A549 (cell line): ENCODE results near the gene ADGRF4. TPM values are rescaled to one million over a fixed set of nuclear protein-coding genes. Genes with fewer than 3 reads are reported as not detected.

Experiments used
- ATAC-seq, 2 experiments: fragments of 200-7000 bp in 1 of 2; fragments of >200 bp in 1 of 2; cut with Nextera tagmentation in 1 of 2; cut with Tn5 transposase in 1 of 2; 3 replicates each; pipeline versions ENCODE4 v1.8.0 to v1.9.1; 2018 to 2020; ENCODE audit warnings: mild to moderate bottlenecking in 1 of 2, moderate library complexity in 1 of 2
- CTCF ChIA-PET: fragments of 300-600 bp; sonication (Branson Sonifier 250); formaldehyde crosslinking; extraction: SDS; loops from one replicate; lab custom pipeline; 2021; ENCODE audit warnings: antibody characterized with exemption, inconsistent platforms; lab: Yijun Ruan, JAX
- POLR2A ChIA-PET: fragments of 350-600 bp; formaldehyde crosslinking; extraction: SDS; loops from one replicate; lab custom pipeline; 2021; ENCODE audit warnings: antibody characterized with exemption, inconsistent platforms; lab: Yijun Ruan, JAX
- DNase-seq, 2 experiments: peaks; one replicate each; pipeline versions ENCODE4 v3.0.0 to v3.0.0-alpha.2; 2011 to 2016; ENCODE audit warnings: low read depth in 1 of 2, low spot score in 1 of 2
- FAIRE-seq: peaks from 2 replicates; lab custom pipeline; 2011; peaks lifted over from hg19 to GRCh38; lab: Jason Lieb, UNC
- H3K27ac ChIP-seq, 2 experiments: fragments of >200 bp; sonication (Bioruptor Twin); formaldehyde crosslinking; 3 replicates each; pipeline ENCODE4 v1.5.1; 2016 to 2017
- H3K4me1 ChIP-seq: fragments of >200 bp; sonication (Bioruptor Twin); formaldehyde crosslinking; 3 replicates; pipeline ENCODE4 v1.6.1; 2016
- H3K4me2 ChIP-seq: fragments of >200 bp; sonication (Bioruptor Twin); formaldehyde crosslinking; 3 replicates; pipeline ENCODE4 v1.6.1; 2016
- H3K4me3 ChIP-seq: fragments of >200 bp; sonication (Bioruptor Twin); formaldehyde crosslinking; 3 replicates; pipeline ENCODE4 v1.5.1; 2016
- H3K9me3 ChIP-seq: fragments of >200 bp; sonication (Bioruptor Twin); formaldehyde crosslinking; 3 replicates; pipeline ENCODE4 v1.6.1; 2016
- BHLHE40 ChIP-seq: IDR thresholded peaks from 2 replicates; pipeline ENCODE4 v1.6.1; 2012; ENCODE audit warnings: low read depth, low read length, inconsistent platforms
- CBX2 ChIP-seq: fragments of 200-600 bp; sonication (generic); IDR thresholded peaks from 2 replicates; pipeline ENCODE4 v1.6.1; 2016; ENCODE audit warnings: low read depth, mild to moderate bottlenecking, borderline replicate concordance
- CBX8 ChIP-seq: fragments of 200-600 bp; sonication (generic); IDR thresholded peaks from 2 replicates; pipeline ENCODE4 v1.6.1; 2016
- CTCF ChIP-seq: fragments of >200 bp; sonication (Bioruptor Twin); formaldehyde crosslinking; IDR thresholded peaks from 3 replicates; pipeline ENCODE4 v1.5.1; 2016
- EP300 ChIP-seq, 2 experiments: fragments of >200 bp; sonication (Bioruptor Twin); formaldehyde crosslinking; IDR thresholded peaks; 2 replicates in 1 of 2; 3 replicates in 1 of 2; pipeline ENCODE4 v1.6.1; 2016 to 2017
- FOSB ChIP-seq: fragments of 250-450 bp; sonication (Bioruptor Pico); IDR thresholded peaks from 2 replicates; pipeline ENCODE4 v1.5.0; 2020; ENCODE audit warnings: mild to moderate bottlenecking, moderate library complexity
- GATA3 ChIP-seq: IDR thresholded peaks from 2 replicates; pipeline ENCODE4 v1.6.1; 2012; ENCODE audit warnings: borderline replicate concordance
- HES2 ChIP-seq: fragments of >200 bp; sonication (Bioruptor Twin); formaldehyde crosslinking; IDR thresholded peaks from 2 replicates; pipeline ENCODE4 v1.6.1; 2016
- HOXB5 ChIP-seq: fragments of 250-450 bp; sonication (Bioruptor Pico); IDR thresholded peaks from 2 replicates; pipeline ENCODE4 v1.5.0; 2020; ENCODE audit warnings: mild to moderate bottlenecking, moderate library complexity
- JUNB ChIP-seq: fragments of >200 bp; sonication (Bioruptor Twin); formaldehyde crosslinking; IDR thresholded peaks from 2 replicates; pipeline ENCODE4 v1.6.1; 2016
- MYC ChIP-seq: IDR thresholded peaks from 2 replicates; pipeline ENCODE4 v1.6.1; 2012; ENCODE audit warnings: mild to moderate bottlenecking, inconsistent platforms, low read length, improper control_type of control experiment, borderline replicate concordance
- NPAS2 ChIP-seq: fragments of 250-450 bp; sonication (Bioruptor Pico); IDR thresholded peaks from 2 replicates; pipeline ENCODE4 v1.8.0; 2022; ENCODE audit warnings: mild to moderate bottlenecking, moderate library complexity, borderline replicate concordance
- POLR2A ChIP-seq: IDR thresholded peaks from 2 replicates; pipeline ENCODE4 v1.6.1; 2012; ENCODE audit warnings: mild to moderate bottlenecking, low read length
- RAD21 ChIP-seq, 2 experiments: fragments of >200 bp in 1 of 2; sonication (Bioruptor Twin) in 1 of 2; formaldehyde crosslinking in 1 of 2; IDR thresholded peaks in 1 of 2; conservative IDR thresholded peaks in 1 of 2; 2 replicates in 1 of 2; 3 replicates in 1 of 2; pipeline ENCODE4 v1.6.1; 2012 to 2018; ENCODE audit warnings: inconsistent platforms in 1 of 2
- REST ChIP-seq: fragments of 200-600 bp; sonication (generic); IDR thresholded peaks from 2 replicates; pipeline ENCODE4 v1.6.1; 2016; ENCODE audit warnings: antibody characterized with exemption, mild to moderate bottlenecking, moderate library complexity
- SMC3 ChIP-seq: fragments of >200 bp; sonication (Bioruptor Twin); formaldehyde crosslinking; IDR thresholded peaks from 3 replicates; pipeline ENCODE4 v1.6.1; 2018; ENCODE audit warnings: inconsistent platforms
- ZSCAN20 ChIP-seq: fragments of 250-450 bp; sonication (Bioruptor Pico); IDR thresholded peaks from 2 replicates; pipeline ENCODE4 v1.8.0; 2022; ENCODE audit warnings: mild to moderate bottlenecking, moderate library complexity
- WGBS: methylation state at CpG from one replicate; pipeline ENCODE4 v1.1.6; 2017; ENCODE audit errors: missing lambda C conversion rate; 5-methylcytosine and 5-hydroxymethylcytosine counted together
- polyA plus RNA-seq, 4 experiments: library from polyadenylated mRNA; depleted of rRNA in 3 of 4; stranded (reverse); fragments of >200 nt; fragmentation: RNase III in 1 of 4; extraction: RNeasy Plus Mini Kit Qiagen cat#74134 plus additional on column Dnase treatment in 1 of 4; gene quantifications; 2 replicates in 3 of 4; 3 replicates in 1 of 4; pipeline ENCODE4 v1.2.3, GENCODE V29; 2011 to 2017
- TF ChIP-seq, protein P1 (sequence below): fragments of 450-650 bp; IDR thresholded peaks from 2 replicates; pipeline ENCODE4 v1.6.1; 2014; ENCODE audit warnings: antibody characterized with exemption
- TF ChIP-seq, protein P2 (sequence below): IDR thresholded peaks from 2 replicates; pipeline ENCODE4 v1.6.1; 2012; ENCODE audit warnings: low read depth, borderline replicate concordance

The ADGRF4 gene
- polyA plus RNA-seq, 2 of the 4 experiments (the other 2 are of a cell fraction), result 5.8 to 9.2 TPM

- DNase-seq (no peak), FAIRE-seq (no peak), ATAC-seq (no peak; a peak in 1 of 6 replicates)
- Histone ChIP-seq H3K9me3 (no peaks in the 10 kb centered on the region), H3K4me1 (peaks cover 10% of the 10 kb centered on the region), H3K4me3 (no peak overlapping the region), H3K27ac (peak overlapping the region; percentile 6 to 25; a peak in 2 of 6 replicates), H3K4me2 (no peak overlapping the region)
- ChIA-PET POLR2A (no interaction called here), CTCF (interaction anchor here (0.9 to 2.6 kb wide), 6 partner anchors 8 to 98 kb away, joined by 3 to 10 read pairs (median 5); no protein-coding TSS in a partner anchor)
- WGBS, result no CpG with 5 or more reads among the region's 1 CpG
- TF ChIP-seq ZSCAN20 (CRISPR knock-in tag), result no peak
- no peak for TF ChIP-seq MYC
- TF ChIP-seq NPAS2 (CRISPR knock-in tag), result no peak
- TF ChIP-seq REST, result no peak
- no peak for TF ChIP-seq CBX8
- TF ChIP-seq HOXB5 (CRISPR knock-in tag), result no peak
- TF ChIP-seq CBX2, result no peak
- TF ChIP-seq EP300 (IDR thresholded peaks at IDR 0.05), result no peak
- no peak for TF ChIP-seq HES2
- no peak for TF ChIP-seq FOSB (CRISPR knock-in tag)
- TF ChIP-seq, protein P1, sequence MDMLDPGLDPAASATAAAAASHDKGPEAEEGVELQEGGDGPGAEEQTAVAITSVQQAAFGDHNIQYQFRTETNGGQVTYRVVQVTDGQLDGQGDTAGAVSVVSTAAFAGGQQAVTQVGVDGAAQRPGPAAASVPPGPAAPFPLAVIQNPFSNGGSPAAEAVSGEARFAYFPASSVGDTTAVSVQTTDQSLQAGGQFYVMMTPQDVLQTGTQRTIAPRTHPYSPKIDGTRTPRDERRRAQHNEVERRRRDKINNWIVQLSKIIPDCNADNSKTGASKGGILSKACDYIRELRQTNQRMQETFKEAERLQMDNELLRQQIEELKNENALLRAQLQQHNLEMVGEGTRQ, result no peak
- TF ChIP-seq CTCF, result no peak
- TF ChIP-seq SMC3, result no peak
- TF ChIP-seq, protein P2, sequence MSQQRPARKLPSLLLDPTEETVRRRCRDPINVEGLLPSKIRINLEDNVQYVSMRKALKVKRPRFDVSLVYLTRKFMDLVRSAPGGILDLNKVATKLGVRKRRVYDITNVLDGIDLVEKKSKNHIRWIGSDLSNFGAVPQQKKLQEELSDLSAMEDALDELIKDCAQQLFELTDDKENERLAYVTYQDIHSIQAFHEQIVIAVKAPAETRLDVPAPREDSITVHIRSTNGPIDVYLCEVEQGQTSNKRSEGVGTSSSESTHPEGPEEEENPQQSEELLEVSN, result no peak
Observed at GRCh38 chr6:47729457-47729856, 31.1 kb downstream of the ADGRF4 start.

DNA sequence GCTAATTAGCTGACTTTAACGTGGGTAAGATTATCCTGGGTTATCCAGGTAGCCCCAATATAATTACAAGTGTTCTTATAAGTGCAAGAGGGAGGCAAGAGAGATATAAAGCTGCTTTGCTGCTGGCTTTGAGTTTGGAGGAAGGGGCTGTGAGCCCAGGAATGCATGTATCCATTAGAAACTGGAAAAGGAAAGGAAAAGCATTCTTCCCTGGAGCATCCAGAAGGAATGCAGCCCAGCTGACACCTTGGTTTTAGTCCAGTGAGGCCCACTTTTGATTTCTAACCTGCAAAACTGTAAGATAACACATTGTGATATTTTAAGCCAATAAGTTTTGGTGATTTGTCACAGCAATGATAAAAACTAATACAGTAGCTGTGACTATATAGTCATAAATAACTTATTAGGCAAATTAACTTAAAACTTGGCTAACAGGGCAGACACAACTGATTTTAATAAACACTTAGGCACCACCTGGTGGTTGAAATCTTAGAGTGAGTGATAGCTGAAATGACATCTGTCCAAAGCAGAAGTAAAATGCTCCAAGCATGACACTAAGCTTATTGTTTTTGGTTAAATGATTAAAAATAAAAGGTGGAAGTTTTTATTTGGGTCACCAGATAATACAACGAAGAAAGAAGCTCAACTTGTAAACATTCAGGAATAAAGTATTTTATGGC is 35.6 kb downstream of the ADGRF4 start:
- H3K27ac ChIP-seq, result no peak overlapping the region; a peak in 1 of 6 replicates
- TF ChIP-seq POLR2A, result no peak
- TF ChIP-seq BHLHE40, result no peak
- TF ChIP-seq JUNB, result no peak
- no peak for TF ChIP-seq GATA3
- TF ChIP-seq CTCF, result peak; percentile 56
- peak; percentile 60 to 73 for TF ChIP-seq RAD21 (conservative IDR thresholded peaks at IDR 0.05 in 1 of 2, IDR thresholded peaks at IDR 0.05 in 1 of 2)
- peak; percentile 84 for TF ChIP-seq SMC3
- TF ChIP-seq, all 56 proteins: peak for 3
- Histone ChIP-seq H3K9me3 (no peaks in the 10 kb centered on the region), H3K4me1 (peaks cover 4% of the 10 kb centered on the region; the same call in 1 of the 3 replicates), H3K4me3 (no peak overlapping the region), H3K4me2 (no peak overlapping the region)
- 0% methylated on average over 2 of the region's 2 CpGs for WGBS
- CTCF ChIA-PET, result interaction anchor here (0.6 to 4.3 kb wide), 29 partner anchors 11 to 321 kb away, joined by 3 to 67 read pairs (median 4); partner anchors contain the start of gene OPN5
- FAIRE-seq (no peak), ATAC-seq (peak in 1 of 2 experiments; percentile 50; a peak in 1 of 6 replicates), DNase-seq (peak in 1 of 2 experiments; percentile 28)
- POLR2A ChIA-PET, result no interaction called here
